Epidermal melanocyte (primary cell): Measurements from ENCODE around the gene SPOCK1.

Source experiments
- DNase-seq: peaks from one replicate; pipeline ENCODE4 v3.0.0; 2011; ENCODE audit warnings: low spot score; ENCODE audit not compliant: insufficient read length

Gene SPOCK1

DNA sequence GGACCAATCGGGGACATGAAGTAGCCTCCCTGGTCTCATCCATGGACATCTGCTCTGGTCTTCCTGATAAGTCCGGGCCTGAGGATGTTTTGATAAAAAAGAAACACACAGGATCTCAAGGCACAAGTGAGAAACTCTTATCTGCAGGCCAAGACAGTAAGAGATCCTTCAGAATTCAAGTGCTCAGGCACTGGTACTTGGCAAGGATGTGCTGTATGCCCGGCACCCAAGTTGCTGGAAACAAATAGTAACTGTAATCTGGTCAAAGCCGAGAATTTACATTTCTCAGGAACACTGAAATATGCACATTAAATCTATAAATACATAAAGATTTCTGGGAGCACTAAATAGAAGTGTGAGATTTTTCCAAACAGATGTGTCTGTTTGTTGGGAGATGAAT lies 165.7 kb downstream of the SPOCK1 start:
- DNase-seq, result no peak

DNA sequence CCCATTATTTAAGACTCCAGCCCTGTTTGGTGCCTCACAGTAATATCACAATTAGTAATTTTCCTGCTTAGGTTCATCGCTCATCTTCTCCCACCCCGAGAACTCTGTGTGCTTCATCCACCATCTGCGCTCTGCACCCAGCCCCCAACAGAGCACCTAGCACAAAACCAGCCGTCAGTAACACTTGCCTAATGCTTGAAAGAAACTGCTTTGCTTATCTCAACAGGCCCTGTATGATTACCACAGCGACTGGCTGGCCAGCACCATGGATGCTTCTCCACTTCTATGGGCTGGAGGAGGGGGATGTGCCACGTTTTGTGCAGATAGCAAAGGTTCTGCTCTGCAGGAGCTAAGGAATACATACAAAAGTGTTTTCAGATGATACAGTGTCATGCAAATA lies 166.8 kb downstream of the SPOCK1 start:
- no peak for DNase-seq

DNA sequence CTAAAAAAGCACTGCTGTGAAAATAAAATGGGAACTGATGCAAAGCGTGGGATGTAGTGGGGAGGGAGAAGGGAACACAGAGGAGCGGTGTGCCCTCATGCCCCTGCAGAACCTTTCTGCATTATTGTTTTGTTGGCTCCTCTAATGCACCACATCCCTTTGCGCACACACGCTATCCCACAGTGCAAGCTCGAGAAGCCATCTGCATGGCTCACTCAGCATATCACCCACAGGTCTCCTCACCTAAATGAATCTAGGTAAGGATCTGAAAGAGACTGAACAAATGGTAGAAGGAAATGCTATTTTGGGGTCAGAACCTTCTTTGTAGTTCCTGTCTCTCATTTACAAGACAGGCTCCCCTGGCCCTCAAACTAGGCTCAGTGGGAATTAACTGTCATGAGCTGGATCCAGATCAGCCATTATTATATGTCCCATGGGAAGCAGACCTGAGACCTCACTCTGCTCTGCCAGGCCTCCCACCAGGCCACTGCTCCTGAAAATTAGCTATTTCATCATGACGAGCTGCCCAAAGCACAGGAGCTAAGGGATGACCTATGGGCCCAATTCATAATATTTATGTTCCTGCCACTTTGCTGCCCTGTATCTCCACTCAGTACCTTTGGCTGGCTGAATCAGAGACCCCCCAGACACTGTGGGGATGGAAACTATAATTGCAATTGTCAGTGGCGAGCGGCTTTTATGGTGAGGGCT lies 169.4 kb downstream of the SPOCK1 start:
- no peak for DNase-seq

DNA sequence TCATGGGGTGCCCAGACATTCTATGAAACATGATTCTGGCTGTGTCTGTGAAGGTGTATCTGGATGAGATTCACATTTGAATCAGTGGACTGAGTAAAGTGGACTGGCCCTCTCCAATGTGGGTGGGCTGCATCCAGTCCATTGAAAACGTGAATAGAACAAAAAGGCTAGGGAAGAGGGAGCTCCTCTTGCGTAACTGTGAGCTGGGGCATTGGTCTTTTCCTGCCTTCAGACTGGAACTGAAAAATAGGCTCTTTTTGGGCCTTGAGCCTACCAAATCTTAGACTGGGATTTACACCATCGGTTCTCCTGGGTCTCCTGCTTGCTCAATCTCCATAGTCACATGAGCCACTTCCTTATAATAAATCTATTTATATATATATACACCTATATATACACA lies 170.1 kb downstream of the SPOCK1 start:
- no peak for DNase-seq

DNA sequence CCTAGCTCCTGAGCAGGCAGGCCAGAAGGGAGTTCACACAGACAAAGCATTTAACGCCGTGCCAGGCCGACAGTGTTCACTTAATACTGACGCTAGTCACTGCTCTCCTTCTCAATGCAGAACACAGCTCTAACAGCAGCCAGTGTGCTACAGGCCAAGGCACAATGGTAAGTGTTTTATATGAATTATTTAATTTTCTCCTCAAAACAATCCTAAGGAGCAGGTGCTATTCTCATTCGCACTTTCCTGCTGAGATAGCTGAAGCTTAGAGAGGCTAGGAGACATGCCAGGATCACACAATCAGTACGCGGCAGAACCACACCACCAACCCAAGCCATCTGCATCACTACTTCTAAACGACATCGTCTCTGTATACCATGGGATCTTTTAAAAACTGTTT lies 170.7 kb downstream of the SPOCK1 start:
- no peak for DNase-seq

DNA sequence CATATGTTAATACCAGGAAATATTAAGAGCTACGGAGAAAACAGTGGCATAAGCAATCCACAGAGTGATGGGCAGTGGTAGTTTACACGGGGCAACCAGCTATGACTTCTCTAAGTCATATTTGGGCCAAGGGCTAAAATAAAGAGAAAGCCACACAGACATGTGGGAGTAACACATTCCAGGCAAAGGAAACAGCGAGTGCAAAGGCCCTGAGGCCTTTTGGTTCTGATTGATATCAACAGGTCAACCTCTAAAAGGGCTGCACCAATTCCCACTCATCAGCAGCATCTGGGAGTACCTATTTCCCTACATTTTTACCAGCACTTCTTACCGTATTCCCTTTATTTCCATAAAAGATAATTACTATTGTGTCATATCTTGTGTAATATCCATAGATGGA lies 173.4 kb downstream of the SPOCK1 start:
- DNase-seq, result no peak

DNA sequence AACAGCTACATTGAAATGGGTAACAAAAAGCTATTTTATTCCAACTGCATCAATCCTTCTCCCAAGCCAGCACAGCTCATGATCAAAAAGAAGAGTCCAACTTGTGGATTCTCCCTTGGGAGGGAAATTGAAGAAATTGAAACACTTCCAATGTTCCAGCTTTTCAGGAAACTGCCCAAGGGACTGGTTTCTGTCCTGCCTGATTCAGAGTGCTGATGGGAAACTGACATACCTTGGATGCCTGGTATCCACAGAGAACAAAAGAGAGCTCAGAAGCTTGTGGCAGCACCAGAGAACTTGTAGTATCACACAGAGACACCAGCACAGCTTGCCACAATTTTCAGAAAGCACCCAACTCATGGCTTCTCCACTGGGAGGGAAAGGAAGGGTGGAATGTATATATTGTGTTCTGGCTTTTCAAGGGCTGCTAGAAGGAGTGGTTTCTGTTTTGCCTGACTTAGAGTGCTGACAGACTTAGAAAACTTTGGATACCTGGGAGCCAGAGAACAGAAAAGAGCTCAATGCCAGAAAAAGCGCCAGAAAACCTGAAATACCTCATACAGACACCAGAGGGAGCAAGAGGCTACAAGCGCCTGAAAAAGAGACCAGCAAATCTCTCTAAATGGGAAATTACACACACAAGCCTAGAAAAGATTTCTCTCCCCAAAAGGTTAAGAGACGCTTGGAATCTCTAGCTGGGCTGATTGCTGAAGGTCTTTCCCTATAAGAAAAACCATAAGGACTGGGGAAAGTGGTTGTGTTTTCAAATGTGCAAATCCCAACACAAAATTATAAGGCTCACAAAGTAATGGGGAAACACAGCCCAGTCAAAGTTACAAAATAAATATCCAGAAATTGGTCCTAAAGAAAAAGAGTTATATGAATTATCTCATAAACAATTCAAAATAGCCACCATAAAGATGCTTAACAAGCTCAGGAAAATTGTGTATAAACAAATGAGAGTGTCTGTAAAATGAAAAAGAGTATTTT lies 178.8 kb downstream of the SPOCK1 start:
- peak; percentile 56 for DNase-seq

DNA sequence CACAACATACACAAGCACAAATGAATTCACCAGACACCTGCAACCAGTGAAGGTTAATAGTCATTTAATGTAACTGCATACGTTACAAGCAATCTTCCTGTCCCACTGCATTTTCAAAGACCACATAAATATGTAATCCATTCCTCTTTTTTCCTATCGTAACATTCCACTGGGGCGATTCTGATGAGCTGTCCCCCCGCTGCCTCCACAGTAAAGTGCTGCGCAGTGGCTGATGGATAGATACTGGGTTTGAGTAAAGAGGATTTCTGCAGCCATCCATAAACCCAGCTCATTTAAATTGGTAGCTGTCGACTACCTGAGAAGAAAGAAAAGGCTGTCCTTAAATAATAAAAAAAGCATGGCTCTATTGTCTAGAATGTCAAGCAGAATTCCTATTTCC lies 181.1 kb downstream of the SPOCK1 start:
- DNase-seq, result no peak

DNA sequence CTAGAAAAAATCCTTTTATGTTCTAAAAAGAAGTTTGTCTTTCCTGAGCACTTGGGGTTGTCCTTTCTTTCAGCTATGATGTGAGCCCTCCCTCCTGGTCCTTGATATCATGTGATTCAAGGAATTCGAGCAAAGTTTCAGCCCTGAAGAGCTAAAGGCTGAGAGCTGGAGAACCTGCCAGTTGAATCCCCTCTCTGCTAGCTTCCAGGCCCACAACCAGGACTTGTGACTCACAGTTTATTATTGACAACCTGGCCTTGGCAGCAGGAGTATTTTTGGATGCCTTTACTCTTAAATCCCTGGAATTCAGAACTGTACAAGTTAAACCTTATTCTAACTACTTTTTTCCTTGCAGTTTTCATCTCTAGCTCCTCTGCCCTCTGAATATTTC lies 182.8 kb downstream of the SPOCK1 start:
- DNase-seq, result no peak

DNA sequence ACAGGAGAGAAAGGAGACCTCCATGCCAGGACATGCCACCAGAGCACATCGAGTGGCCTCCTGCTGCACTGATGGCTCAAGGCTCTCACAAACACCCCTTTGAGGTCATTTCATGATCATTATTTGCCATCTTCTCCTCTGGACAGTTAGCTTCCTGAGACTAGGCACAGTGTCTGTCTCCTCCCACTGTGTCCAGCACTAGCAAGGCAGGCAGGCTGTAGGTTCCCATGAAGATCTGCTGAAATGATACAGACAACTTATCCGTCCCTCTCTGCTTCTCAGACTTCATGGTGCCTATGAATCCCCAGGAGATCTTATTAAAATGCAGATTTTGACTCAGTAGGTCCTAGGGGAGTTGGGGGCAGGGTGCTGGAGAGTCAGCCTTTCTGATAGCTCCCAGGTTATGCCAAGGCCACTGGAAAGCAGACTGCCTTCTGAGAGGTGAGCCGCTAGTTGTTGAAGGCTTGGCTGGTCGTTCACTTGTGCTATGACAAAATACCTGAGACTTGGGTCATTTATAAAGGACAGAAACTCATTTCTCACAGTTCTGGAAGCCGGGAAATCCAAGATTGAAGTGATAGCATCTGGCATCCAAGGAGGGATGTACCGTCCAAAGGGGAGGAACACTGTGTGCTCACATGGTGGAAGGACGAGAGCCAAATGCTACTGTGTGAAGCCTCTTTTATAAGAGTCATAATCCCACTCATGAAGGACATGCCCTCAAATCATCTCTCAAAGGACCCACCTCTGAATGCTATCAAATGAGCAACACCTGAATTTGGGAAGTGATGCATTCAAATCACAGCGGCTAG lies 183.4 kb downstream of the SPOCK1 start:
- DNase-seq, result no peak

DNA sequence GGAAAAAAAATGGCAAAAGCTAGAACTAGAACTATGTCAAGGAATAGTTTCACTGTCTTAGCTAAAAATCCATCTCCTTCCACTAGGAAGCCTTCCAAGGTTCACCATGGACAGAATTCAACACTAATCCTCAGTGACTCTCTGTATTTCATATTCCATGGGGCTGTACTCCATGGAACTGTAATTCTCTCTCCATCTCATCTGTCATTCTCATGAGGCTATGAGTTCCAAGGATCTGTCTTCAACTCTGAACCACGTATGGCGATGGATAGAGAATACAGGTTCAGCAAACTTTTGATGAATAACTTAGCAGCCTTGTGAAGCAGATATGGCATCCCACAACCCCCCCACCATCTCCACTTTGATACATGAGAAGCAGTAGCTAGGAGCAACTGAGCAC lies 184.0 kb downstream of the SPOCK1 start:
- DNase-seq, result no peak

DNA sequence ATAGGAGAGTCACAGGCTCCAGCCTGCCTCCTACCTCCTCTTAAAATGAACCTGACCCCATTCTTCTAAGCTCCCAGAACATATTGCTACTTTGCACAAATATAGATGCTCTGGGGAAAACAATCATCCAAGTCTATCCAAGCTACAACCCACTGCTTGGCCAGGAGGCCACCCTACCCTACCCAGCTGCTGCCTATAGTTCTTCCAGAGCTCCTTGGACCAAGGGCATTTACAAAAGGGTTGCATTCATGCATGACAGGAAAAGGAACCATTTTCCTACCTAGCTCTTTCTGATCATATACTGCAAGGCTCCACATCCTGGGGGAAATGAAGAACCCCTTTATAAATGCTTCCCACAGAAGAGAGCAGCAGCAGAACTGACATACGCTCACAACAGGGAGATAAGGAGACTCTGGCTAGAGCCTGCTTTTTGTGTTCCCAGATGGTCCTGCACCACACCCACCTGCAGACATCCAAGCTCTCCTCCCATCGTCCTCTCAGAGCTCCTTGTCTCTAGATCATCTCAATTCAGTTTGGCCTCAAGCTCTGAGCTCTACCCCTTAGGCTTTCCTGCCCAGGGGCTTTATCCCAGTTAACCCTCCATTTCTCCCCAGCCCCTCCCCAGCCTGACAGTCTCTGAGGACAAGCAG lies 185.5 kb downstream of the SPOCK1 start:
- DNase-seq, result no peak

DNA sequence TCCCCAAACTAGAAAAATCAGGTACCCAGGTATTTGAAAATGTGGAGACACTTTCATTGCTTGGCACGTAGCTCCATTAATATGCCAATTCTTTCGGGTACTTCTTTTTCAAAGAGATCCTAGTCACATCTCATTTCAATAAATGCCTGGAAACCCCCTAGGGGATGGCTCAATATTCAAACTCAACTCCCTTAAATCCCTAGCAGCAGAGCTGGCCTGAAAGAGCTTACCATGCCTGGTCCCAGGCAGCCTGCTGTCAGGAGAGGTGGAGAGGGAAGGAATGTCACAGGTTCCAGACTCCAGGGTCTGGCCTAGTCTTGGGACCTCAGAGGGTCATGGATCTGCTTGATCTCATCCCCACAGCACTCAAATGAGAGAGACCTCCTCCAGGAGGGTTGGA lies 187.1 kb downstream of the SPOCK1 start:
- DNase-seq, result no peak

DNA sequence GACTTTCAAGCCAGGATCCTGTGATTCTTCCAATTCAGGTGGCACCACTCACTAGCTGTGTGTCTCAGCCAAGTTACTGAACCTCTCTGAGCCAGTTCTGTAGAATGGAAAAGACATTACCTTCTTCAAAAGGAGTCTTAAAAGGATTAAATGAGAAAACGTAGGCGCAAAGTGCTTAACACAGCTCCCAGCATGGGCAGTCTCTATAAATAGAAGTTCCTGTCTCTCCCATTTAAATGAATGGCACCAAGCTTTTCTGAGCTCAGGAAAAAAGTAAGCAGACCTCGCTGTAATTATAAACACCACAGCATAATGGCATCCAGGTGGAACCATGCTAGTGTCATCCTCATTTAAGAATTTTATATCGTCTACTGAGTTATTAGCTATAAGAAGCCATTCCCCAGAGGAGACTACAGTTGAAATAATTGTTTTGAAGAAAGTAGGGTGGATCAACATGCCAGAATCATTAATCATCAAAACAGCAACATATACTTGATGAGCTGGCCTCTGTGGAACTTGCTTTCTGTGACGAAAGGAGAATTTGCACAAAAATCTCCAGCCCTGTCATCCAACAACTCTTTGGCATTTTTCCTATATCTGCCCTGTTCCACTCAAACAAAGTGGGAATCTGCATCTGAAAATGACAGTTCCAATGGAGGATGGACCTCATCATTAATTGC lies 188.9 kb downstream of the SPOCK1 start:
- no peak for DNase-seq

DNA sequence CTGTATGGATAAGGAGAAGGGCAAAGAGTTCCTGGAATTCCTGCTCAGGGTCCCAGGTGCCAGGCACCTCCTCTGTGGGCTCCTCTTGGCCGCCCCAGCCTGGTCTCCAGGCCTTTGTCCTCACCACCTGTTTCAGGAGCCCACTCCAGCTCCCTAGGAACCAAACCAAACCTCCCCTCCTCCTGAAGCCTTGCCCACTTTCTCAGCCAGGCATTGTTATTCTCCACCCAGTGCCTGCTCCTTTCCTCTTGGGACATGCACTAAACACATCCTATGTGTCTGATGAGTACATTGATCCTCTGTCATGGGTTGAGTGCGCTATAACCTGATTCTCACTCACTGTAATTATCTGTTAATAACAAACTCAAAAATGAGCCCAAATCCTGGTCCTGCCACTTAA lies 189.8 kb downstream of the SPOCK1 start:
- DNase-seq, result no peak

DNA sequence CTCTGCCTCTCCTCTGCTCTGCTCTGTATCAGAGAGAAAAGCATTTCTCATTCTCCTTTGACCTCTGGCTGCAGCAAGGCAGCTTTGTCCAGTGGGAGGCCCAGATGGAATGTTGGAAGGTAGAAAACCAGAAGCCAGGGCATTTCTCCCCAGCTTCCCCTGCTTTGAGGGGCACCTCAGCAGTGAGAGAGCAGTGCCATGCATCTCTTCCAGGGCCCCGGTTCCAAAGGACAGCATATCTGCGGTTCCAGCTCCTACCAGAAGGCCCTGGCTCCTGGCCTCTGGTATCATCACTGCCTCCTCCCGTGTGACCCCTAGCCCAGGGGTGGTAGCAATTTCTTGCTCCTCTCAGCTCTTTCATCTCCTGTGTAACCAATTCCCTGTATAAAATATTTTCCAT lies 190.8 kb downstream of the SPOCK1 start:
- DNase-seq, result no peak

DNA sequence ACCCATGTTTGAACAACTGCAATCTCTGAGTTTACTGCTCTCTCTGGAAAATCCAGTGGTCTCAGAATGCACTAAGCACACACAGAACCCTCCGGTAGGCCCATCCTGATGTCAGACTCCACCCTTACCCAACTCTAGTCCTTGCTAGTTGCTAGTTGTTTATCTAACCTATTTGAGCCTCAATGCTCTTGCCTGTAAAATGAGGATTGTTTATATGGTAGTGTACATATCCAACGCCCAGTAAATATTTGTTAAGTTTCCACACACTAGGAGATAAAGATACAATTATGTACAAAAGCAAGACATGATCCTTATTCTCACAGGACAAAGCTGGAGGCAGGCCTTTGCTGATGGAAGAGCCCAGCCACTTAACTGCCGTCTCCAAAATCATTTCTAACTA lies 192.2 kb downstream of the SPOCK1 start:
- DNase-seq, result no peak

DNA sequence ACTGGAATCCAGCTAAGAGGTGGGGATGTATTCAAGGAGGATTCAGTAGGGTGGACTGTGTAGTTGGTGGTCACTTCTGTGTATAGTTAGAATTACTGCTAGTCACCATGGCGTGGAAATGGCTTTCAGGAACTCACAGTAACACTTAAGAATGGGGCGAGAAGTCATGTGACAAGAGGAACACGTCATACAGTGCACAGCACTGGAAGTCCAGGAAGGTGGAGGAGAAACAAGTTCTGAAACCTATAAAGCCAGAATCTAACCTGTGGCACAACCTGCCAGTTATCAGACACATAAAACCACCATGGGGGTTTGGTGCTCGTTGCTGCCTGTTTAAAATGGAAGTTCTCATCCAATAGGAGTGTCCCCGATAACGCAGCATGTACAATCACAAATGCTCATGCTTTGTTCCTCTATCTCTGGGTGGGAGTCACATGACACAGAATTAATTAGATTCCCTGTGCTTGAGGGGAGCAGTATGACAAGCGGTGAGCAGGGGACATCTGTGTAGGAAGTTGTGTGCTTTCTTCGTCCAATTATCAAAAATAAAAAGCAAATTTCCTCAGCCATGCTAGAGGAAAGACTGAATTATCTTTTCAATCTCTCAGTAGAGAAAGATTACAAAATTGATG lies 193.0 kb downstream of the SPOCK1 start:
- DNase-seq, result no peak

DNA sequence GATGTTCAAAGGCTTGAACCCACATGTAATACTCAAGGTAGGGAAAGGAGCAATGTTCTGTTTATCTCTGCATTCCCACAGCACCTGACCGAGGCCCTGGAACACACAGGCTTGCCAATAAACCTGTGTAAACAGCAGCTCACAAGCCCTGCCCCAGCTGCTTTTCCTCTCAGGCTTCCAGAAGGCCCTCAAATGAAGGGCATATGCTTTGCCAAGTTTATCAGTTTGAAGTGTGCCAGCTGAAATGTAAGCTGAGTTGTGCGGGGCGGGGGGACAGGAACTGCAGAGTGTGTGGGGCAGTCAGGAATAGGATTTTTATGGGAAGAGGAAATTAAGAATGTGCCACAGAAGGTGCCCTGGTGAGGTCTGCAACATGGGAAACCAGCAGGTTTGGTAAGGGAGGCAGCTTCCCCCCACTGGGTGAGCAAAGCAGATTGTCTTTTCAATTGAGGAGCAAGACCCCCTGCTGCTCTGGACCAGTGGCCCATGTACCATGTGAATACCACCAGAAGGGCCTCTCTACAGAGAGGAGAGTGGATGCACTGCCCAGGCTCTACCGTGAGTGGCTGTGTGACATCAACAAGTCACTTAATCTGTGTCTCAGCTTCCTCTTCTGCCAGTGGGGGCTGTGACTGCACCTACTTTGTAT lies 194.8 kb downstream of the SPOCK1 start:
- no peak for DNase-seq

DNA sequence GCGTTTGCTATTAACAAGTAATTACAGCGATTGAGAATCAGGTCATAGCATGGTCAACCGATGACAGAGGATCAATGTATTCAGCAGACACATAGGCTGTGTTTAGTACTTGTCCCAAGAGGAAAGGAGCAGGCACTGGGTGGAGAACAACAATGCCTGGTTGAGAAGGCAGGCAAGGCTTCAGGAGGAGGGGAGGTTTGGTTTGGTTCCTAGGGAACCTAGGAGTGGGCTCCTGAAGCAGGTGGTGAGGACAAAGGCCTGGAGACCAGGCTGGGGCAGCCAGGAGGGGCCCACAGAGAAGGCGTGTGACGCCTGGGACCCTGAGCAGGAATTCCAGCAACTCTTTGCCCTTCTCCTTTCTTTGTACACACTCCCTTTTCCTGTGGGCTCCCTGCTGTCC lies 195.6 kb downstream of the SPOCK1 start:
- no peak for DNase-seq
